Gastroesophageal sphincter (tissue), 3 donors: ENCODE data around the gene HDAC8.

Experiments used
- CTCF ChIP-seq, 4 experiments: fragments of 200-600 bp in 2 of 4; fragments of 450-650 bp in 2 of 4; sonication (generic) in 1 of 4; IDR thresholded peaks; one replicate each; pipeline ENCODE4 v1.5.1; 2017 to 2019; ENCODE audit warnings: antibody characterized with exemption in 4 of 4, mild to moderate bottlenecking in 2 of 4, moderate library complexity in 2 of 4
- EP300 ChIP-seq: sonication (generic); formaldehyde crosslinking; IDR thresholded peaks from one replicate; pipeline ENCODE4 v1.6.1; 2017; ENCODE audit warnings: antibody characterized with exemption, mild to moderate bottlenecking
- POLR2A ChIP-seq, 2 donors: fragments of 450-650 bp; IDR thresholded peaks; one replicate each; pipeline ENCODE4 v1.6.1; 2017; ENCODE audit warnings: antibody characterized with exemption in 2 of 2, mild to moderate bottlenecking in 2 of 2, moderate library complexity in 1 of 2
- POLR2AphosphoS5 ChIP-seq: sonication (generic); formaldehyde crosslinking; IDR thresholded peaks from one replicate; pipeline ENCODE4 v1.6.1; 2017; ENCODE audit warnings: antibody characterized with exemption

GRCh38 chrX:72308209-72308565, 264.5 kb downstream of the HDAC8 start:
- TF ChIP-seq CTCF (IDR thresholded peaks at IDR 0.05) (no peak), POLR2A (IDR thresholded peaks at IDR 0.05) (no peak), EP300 (no peak), POLR2AphosphoS5 (no peak)
